CD4-positive, alpha-beta memory T cell (primary cell): ENCODE measurements around the gene JMY. TPM values are rescaled to one million over a fixed set of nuclear protein-coding genes. Genes with fewer than 3 reads are reported as not detected.

Source experiments
- CTCF ChIA-PET: fragments of 350-600 bp; sonication (Branson Sonifier 250); formaldehyde crosslinking; loops from one replicate; lab custom pipeline; 2021; ENCODE audit warnings: inconsistent platforms; ENCODE audit not compliant: partially characterized antibody; lab: Charles Lee
- POLR2A ChIA-PET: fragments of 350-600 bp; sonication (Branson Sonifier 250); formaldehyde crosslinking; loops from one replicate; lab custom pipeline; 2021; ENCODE audit not compliant: partially characterized antibody; lab: Charles Lee
- DNase-seq, 5 donors: peaks; one replicate each; pipeline versions ENCODE4 v3.0.0 to v3.0.0-alpha.2; 2020 to 2022; ENCODE audit warnings: mixed read lengths in 1 of 5
- H3K27ac ChIP-seq: one replicate; pipeline ENCODE4 v1.7.0; 2013; ENCODE audit warnings: low read depth, low read length
- H3K27me3 ChIP-seq: 2 replicates; pipeline ENCODE4 v1.7.0; 2013; ENCODE audit warnings: mild to moderate bottlenecking, low read length, moderate library complexity; ENCODE audit not compliant: insufficient read depth
- H3K36me3 ChIP-seq: 2 replicates; pipeline ENCODE4 v1.7.0; 2013; ENCODE audit warnings: mild to moderate bottlenecking, low read length, moderate library complexity; ENCODE audit not compliant: insufficient read depth
- H3K4me1 ChIP-seq: 2 replicates; pipeline ENCODE4 v1.7.0; 2013; ENCODE audit warnings: mild to moderate bottlenecking, low read length, moderate library complexity; ENCODE audit not compliant: insufficient read depth
- H3K4me3 ChIP-seq, 2 donors: one replicate each; pipeline ENCODE4 v1.7.0; 2013; ENCODE audit warnings: low read length in 2 of 2, mild to moderate bottlenecking in 1 of 2
- H3K9me3 ChIP-seq, 2 donors: one replicate each; pipeline ENCODE4 v1.7.0; 2013; ENCODE audit warnings: low read length in 2 of 2, control low read depth in 1 of 2; ENCODE audit not compliant: control insufficient read depth in 1 of 2
- H3K27ac Mint-ChIP-seq, 7 donors: one replicate each; pipeline ENCODE4 v1.8.0; 2020 to 2021; ENCODE audit warnings: mixed read lengths in 7 of 7, mild to moderate bottlenecking in 6 of 7, inconsistent platforms in 3 of 7, moderate library complexity in 3 of 7
- H3K27me3 Mint-ChIP-seq, 2 donors: one replicate each; pipeline ENCODE4 v1.8.0; 2020 to 2021; ENCODE audit warnings: mixed read lengths in 2 of 2
- H3K36me3 Mint-ChIP-seq, 2 donors: one replicate each; pipeline ENCODE4 v1.8.0; 2020 to 2021; ENCODE audit warnings: mixed read lengths in 2 of 2, inconsistent platforms in 1 of 2, mild to moderate bottlenecking in 1 of 2
- H3K4me1 Mint-ChIP-seq, 4 donors: one replicate each; pipeline ENCODE4 v1.8.0; 2020 to 2021; ENCODE audit warnings: mixed read lengths in 4 of 4, mild to moderate bottlenecking in 1 of 4
- H3K4me3 Mint-ChIP-seq, 8 donors: one replicate each; pipeline ENCODE4 v1.8.0; 2020 to 2021; ENCODE audit warnings: mixed read lengths in 8 of 8, mild to moderate bottlenecking in 7 of 8, moderate library complexity in 6 of 8, inconsistent platforms in 3 of 8
- H3K9me3 Mint-ChIP-seq, 8 donors: one replicate each; pipeline ENCODE4 v1.8.0; 2020 to 2021; ENCODE audit warnings: mixed read lengths in 8 of 8, mild to moderate bottlenecking in 5 of 8, inconsistent platforms in 3 of 8, moderate library complexity in 1 of 8
- intact Hi-C: fragments of 100-400 bp; cut with micrococcal nuclease; formaldehyde crosslinking; loops from one replicate; pipeline ENCODE4 v1.15.1; 2023
- polyA plus RNA-seq, 2 donors: library from polyadenylated mRNA; unstranded; fragments of 300-500 nt; fragmentation: Illumina TruSeq; gene quantifications; one replicate each; pipeline ENCODE4 v1.2.3, GENCODE V29; 2021
- total RNA-seq, 2 experiments: library from RNA; stranded (reverse); gene quantifications; one replicate each; pipeline ENCODE4 v1.2.3, GENCODE V29; 2021

JMY gene
- total RNA-seq (10 to 100 TPM; 25.7 to 29.7 TPM), polyA plus RNA-seq (1 to 10 TPM; 4.0 to 5.4 TPM)

- H3K4me3 Mint-ChIP-seq: peak within 1 kb of the TSS; percentile 95 to 99 (median 96)
- ChIA-PET CTCF (interaction anchor here (1.4 to 1.8 kb wide), 2 partner anchors 17 to 102 kb away, joined by 4 to 10 read pairs; no protein-coding TSS in a partner anchor), POLR2A (interaction anchor here (0.7 to 2.4 kb wide), 10 partner anchors 9 to 876 kb away, joined by 3 to 16 read pairs (median 4); partner anchors contain the start of genes ARSB and SCAMP1)
- Histone ChIP-seq H3K4me3 (peak within 1 kb of the TSS; percentile 83 to 93), H3K9me3 (no peaks in the 10 kb centered on the region), H3K27ac (peak within 1 kb of the TSS; percentile 96), H3K4me1 (peaks cover 40% of the 10 kb centered on the region), H3K27me3 (no peaks in the 10 kb centered on the region), H3K36me3 (no peaks in the 10 kb centered on the region)
- H3K4me1 Mint-ChIP-seq: peaks cover 15 to 33% (median 25%) of the 10 kb centered on the region in 4 donors
- H3K36me3 Mint-ChIP-seq: peaks cover 5 to 15% of the 10 kb centered on the region in 2 donors
- peak; percentile 83 to 90 (median 86) for DNase-seq
- H3K27ac Mint-ChIP-seq: peak within 1 kb of the TSS; percentile 96 to 99 (median 98)
- H3K9me3 Mint-ChIP-seq: no peaks in the 10 kb centered on the region
- peaks cover 0 to 2% of the 10 kb centered on the region in 2 donors for H3K27me3 Mint-ChIP-seq
- intact Hi-C loops: loop anchor here (2.0 to 10.0 kb wide), 8 partner anchors 52 to 1458 kb away; partner anchors contain the start of genes AP3B1, ARSB, DHFR and HOMER1
These were observed at the start of gene JMY for GRCh38 chr5:79235634-79236361. Gene JMY (plus strand): TSS chr5:79236131. CDS start chr5:79236651, 520 bp downstream.

DNA sequence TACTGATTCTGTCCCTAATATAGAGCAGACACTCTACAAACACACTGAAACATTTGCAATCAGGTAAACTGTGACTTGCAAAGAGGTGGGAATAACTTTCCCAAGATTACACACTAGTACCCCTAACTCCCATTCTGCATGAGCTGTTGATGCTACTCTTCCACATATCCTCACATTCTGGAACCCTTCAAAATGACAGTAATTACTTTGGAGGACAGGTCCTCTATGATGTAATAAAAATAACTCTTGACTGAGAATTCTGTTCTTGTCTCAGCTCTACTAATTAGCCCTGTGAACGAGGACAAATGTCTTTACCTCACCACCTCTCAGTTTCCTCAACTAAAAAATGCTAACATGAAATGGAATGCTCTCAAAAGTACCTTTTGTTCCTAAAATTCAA is 49.5 kb upstream of the JMY start:
- Histone ChIP-seq H3K27ac (no peak overlapping the region), H3K27me3 (no peaks in the 10 kb centered on the region), H3K4me1 (no peaks in the 10 kb centered on the region), H3K4me3 (no peak overlapping the region), H3K9me3 (no peaks in the 10 kb centered on the region), H3K36me3 (no peaks in the 10 kb centered on the region)
- POLR2A ChIA-PET: no interaction called here
- Mint-ChIP-seq H3K27me3 (no peaks in the 10 kb centered on the region), H3K9me3 (no peaks in the 10 kb centered on the region), H3K36me3 (no peaks in the 10 kb centered on the region), H3K27ac (no peak overlapping the region), H3K4me1 (peaks cover 0 to 2% (median 0%) of the 10 kb centered on the region in 4 donors), H3K4me3 (no peak overlapping the region)
- DNase-seq: no peak
- intact Hi-C loops: no loop called here
- CTCF ChIA-PET: interaction anchor here (1.4 kb wide), 1 partner anchor 53 kb away, joined by 4 read pairs; no protein-coding TSS in a partner anchor

GRCh38 chr5:79189439-79190234 is 46.3 kb upstream of the JMY start:
- Histone ChIP-seq H3K4me1 (peaks cover 7% of the 10 kb centered on the region), H3K4me3 (no peak overlapping the region), H3K27me3 (no peaks in the 10 kb centered on the region), H3K9me3 (no peaks in the 10 kb centered on the region), H3K27ac (no peak overlapping the region), H3K36me3 (no peaks in the 10 kb centered on the region)
- Mint-ChIP-seq H3K4me3 (no peak overlapping the region), H3K4me1 (peaks cover 4 to 7% (median 5%) of the 10 kb centered on the region in 4 donors), H3K9me3 (no peaks in the 10 kb centered on the region), H3K27ac (no peak overlapping the region), H3K36me3 (no peaks in the 10 kb centered on the region), H3K27me3 (no peaks in the 10 kb centered on the region)
- DNase-seq: no peak
- CTCF ChIA-PET: interaction anchor here (1.5 to 1.8 kb wide), 2 partner anchors 11 to 13 kb away, joined by 3 to 5 read pairs; no protein-coding TSS in a partner anchor
- POLR2A ChIA-PET: no interaction called here
- intact Hi-C loops: no loop called here

- H3K27me3 ChIP-seq: no peaks in the 10 kb centered on the region
- intact Hi-C loops: no loop called here
- Mint-ChIP-seq H3K4me1 (peaks cover 4 to 7% (median 5%) of the 10 kb centered on the region in 4 donors), H3K27me3 (no peaks in the 10 kb centered on the region), H3K4me3 (no peak overlapping the region), H3K27ac (no peak overlapping the region), H3K36me3 (no peaks in the 10 kb centered on the region), H3K9me3 (no peaks in the 10 kb centered on the region)
- H3K27ac ChIP-seq: no peak overlapping the region
- CTCF ChIA-PET: interaction anchor here (1.8 kb wide), 1 partner anchor 14 kb away, joined by 3 read pairs; no protein-coding TSS in a partner anchor
- H3K4me3 ChIP-seq: no peak overlapping the region
- H3K36me3 ChIP-seq: no peaks in the 10 kb centered on the region
- no peaks in the 10 kb centered on the region for H3K9me3 ChIP-seq
- DNase-seq: no peak
- H3K4me1 ChIP-seq: peaks cover 7% of the 10 kb centered on the region
- POLR2A ChIA-PET: no interaction called here
These were observed 45.7 kb upstream of the JMY start for GRCh38 chr5:79190235-79190529.

DNA sequence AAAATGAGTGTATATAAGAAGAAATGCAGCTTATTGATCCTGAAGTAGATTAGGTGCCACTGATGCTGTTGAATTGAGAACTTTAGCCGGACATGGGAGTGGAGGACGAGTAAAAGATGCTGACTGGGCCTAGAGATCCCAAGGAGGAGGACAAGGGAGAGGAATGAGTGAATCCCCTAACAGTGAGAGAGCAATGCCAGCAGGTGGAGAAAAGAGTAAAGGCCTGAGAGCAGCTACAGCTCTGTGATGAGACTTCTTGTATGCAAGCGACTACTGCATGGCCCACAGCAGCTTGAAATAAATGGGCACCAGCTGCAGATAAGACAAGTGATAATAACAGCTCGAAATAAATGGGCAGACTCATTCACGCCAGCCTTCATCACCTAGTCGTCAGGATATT is 44.5 kb upstream of the JMY start:
- POLR2A ChIA-PET: interaction anchor here (1.4 kb wide), 1 partner anchor 45 kb away, joined by 4 read pairs; no protein-coding TSS in a partner anchor

DNA sequence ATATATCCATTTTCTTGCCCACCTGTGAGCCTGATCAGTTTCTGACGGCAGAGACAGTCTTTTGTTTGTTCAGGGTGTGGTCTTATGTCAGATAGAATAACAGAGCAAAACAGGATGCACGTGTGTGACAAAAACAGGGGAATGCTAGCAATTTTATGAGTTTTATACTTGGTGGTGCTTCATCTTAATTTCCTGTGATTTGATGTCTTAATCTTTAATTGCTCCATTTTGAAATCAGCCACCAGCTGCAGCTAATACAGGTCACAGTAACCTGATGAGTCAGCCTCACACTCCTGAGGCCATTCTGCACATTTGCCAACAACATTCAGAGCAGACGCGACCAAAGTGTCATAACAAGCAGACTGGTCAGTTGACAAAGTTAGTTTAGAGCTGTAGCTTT is 42.3 kb upstream of the JMY start:
- peak in 3 of 5 donors; percentile 1 to 27 (median 4) for DNase-seq
- Mint-ChIP-seq H3K4me1 (peaks cover 4 to 7% (median 5%) of the 10 kb centered on the region in 4 donors), H3K4me3 (peak overlapping the region in 3 of 8 donors; percentile 1 to 27 (median 20)), H3K27me3 (no peaks in the 10 kb centered on the region), H3K9me3 (no peaks in the 10 kb centered on the region), H3K27ac (peak overlapping the region in 3 of 7 donors; percentile 3 to 85 (median 15)), H3K36me3 (no peaks in the 10 kb centered on the region)
- intact Hi-C loops: no loop called here
- ChIA-PET POLR2A (interaction anchor here (1.4 kb wide), 1 partner anchor 43 kb away, joined by 5 read pairs; no protein-coding TSS in a partner anchor), CTCF (no interaction called here)
- Histone ChIP-seq H3K4me1 (peaks cover 7% of the 10 kb centered on the region), H3K27me3 (no peaks in the 10 kb centered on the region), H3K36me3 (no peaks in the 10 kb centered on the region), H3K9me3 (no peaks in the 10 kb centered on the region), H3K27ac (no peak overlapping the region), H3K4me3 (no peak overlapping the region)

More for the DNA sequence above, 44.5 kb upstream of the JMY start:
- Histone ChIP-seq H3K9me3 (no peaks in the 10 kb centered on the region), H3K27ac (no peak overlapping the region), H3K4me1 (peaks cover 7% of the 10 kb centered on the region), H3K4me3 (no peak overlapping the region), H3K27me3 (no peaks in the 10 kb centered on the region), H3K36me3 (no peaks in the 10 kb centered on the region)
- Mint-ChIP-seq H3K4me3 (peak overlapping the region in 1 of 8 donors; percentile 30), H3K36me3 (no peaks in the 10 kb centered on the region), H3K9me3 (no peaks in the 10 kb centered on the region), H3K27me3 (no peaks in the 10 kb centered on the region), H3K4me1 (peaks cover 4 to 7% (median 5%) of the 10 kb centered on the region in 4 donors), H3K27ac (peak overlapping the region in 2 of 7 donors; percentile 1 to 10)
- intact Hi-C loops: no loop called here
- DNase-seq: no peak
- CTCF ChIA-PET: interaction anchor here (0.7 to 1.5 kb wide), 5 partner anchors 9 to 86 kb away, joined by 3 to 6 read pairs (median 4); no protein-coding TSS in a partner anchor
